Bronchial epithelial cell (primary cell): ENCODE data around the gene ENTR1. TPM values are rescaled to one million over a fixed set of nuclear protein-coding genes. Genes with fewer than 3 reads are reported as not detected.

ENCODE experiments used
- DNase-seq: peaks from one replicate; pipeline ENCODE4 v3.0.0-alpha.2; 2010; ENCODE audit warnings: low read depth
- FAIRE-seq: peaks from 2 replicates; lab custom pipeline; 2011; peaks lifted over from hg19 to GRCh38; lab: Jason Lieb, UNC
- H3K27me3 ChIP-seq: 2 replicates; pipeline ENCODE4 v1.5.1; 2011; ENCODE audit warnings: low read length; ENCODE audit not compliant: control insufficient read depth, insufficient read depth
- H3K36me3 ChIP-seq: 2 replicates; pipeline ENCODE4 v1.5.1; 2011; ENCODE audit warnings: low read length; ENCODE audit not compliant: control insufficient read depth, insufficient read depth
- H3K4me3 ChIP-seq: 2 replicates; pipeline ENCODE4 v1.5.1; 2011; ENCODE audit warnings: mild to moderate bottlenecking, low read depth, low read length, control low read depth
- total RNA-seq: library from RNA; depleted of rRNA; stranded (reverse); fragments of >200 nt; gene quantifications from 2 replicates; pipeline ENCODE4 v1.2.1, GENCODE V29; 2014
- TF ChIP-seq, protein P1 (sequence below): IDR thresholded peaks from 2 replicates; pipeline ENCODE4 v1.5.1; 2011; ENCODE audit warnings: mild to moderate bottlenecking, moderate library complexity, low read length, control low read depth, inconsistent platforms; ENCODE audit not compliant: insufficient read depth, severe bottlenecking

The ENTR1 gene
- total RNA-seq, 1 donor from 2014 or later, result 89.0 TPM

DNA sequence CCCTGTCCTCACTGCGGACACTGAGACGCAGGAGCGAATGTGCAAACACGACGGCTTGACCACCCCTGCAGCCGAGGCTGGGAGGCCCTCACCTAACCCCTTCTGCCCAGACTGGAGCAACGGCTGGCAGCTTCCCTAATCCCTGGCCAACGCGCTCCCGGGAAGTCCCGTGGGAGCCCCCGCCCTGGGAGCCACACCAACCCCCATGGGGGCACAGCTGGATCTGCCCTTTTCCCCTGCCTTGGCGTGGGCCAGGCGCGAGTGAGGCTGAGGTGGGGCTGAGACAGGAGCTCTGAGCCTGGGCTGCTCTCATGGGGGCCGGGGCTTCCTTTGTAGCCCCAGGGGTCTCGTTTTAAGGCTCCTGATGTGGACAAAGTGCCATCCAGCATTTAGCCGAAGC is 42.2 kb downstream of the ENTR1 start:
- Histone ChIP-seq H3K4me3 (no peak overlapping the region), H3K36me3 (no peaks in the 10 kb centered on the region), H3K27me3 (no peaks in the 10 kb centered on the region)
- no peak for FAIRE-seq
- no peak for DNase-seq
- TF ChIP-seq, protein P1, sequence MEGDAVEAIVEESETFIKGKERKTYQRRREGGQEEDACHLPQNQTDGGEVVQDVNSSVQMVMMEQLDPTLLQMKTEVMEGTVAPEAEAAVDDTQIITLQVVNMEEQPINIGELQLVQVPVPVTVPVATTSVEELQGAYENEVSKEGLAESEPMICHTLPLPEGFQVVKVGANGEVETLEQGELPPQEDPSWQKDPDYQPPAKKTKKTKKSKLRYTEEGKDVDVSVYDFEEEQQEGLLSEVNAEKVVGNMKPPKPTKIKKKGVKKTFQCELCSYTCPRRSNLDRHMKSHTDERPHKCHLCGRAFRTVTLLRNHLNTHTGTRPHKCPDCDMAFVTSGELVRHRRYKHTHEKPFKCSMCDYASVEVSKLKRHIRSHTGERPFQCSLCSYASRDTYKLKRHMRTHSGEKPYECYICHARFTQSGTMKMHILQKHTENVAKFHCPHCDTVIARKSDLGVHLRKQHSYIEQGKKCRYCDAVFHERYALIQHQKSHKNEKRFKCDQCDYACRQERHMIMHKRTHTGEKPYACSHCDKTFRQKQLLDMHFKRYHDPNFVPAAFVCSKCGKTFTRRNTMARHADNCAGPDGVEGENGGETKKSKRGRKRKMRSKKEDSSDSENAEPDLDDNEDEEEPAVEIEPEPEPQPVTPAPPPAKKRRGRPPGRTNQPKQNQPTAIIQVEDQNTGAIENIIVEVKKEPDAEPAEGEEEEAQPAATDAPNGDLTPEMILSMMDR, result no peak

DNA sequence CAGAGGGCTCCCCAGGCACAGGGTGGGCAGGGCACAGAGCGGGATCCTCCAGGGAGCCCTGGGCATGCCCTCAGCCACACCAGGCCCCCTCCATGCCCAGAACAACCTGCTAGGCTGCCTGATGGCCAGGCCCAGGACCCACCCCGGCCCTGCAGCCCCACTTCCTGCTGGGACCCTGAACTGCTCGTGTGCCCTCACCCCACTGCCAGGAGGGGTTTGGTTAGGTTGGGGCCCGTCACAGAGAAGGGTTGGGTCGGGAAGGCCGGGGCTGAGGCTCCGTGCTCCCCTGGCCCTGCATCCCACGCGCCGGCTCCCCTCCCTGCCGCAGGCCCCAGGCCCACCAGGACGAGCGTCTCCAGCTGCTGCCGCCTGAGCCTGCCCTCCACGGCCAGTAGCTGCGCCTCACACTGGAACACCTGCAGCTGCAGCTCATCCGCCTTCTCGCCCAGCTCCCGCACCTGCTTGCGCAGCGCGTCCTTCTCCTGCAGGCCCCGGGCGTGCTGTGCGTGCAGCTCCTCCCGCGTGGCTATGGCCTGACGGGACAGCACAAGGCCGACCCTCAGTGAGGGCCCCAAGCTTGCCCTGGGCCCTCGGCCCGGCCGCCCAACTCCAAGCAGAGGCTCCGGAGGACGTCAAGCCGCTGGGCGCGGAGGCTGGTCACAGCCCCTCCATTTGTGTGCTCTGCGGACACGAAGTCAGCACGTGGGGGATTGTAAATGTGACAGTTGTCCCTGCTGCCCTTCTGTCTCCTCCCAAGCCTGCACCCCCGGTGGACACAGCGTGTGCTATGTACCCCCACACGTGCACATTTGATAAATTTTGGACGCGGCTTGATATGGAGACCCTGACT is 42.9 kb downstream of the ENTR1 start:
- TF ChIP-seq, protein P1, result no peak
- no peaks in the 10 kb centered on the region for H3K27me3 ChIP-seq
- FAIRE-seq, result no peak

DNA sequence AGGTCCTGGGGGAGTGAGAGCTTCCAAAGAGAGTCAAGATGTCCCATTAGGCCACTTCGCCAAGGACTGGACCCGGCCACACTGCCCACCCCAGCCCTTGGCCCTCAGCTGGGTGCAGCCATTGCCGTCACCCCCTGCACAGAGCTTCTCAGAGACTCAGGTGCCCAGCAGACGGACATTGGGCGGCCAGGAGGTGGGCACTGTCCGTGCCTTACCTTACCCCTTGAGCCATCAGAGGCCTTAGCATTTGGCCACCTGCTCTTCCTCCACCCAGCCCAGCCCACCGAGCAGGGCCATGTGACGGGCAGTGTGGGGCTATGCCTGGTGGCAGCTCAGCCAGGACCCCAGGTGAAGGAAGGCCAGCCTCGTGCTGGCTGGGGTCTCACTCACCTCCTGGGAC is 43.6 kb downstream of the ENTR1 start:
- no peak overlapping the region for H3K4me3 ChIP-seq
- TF ChIP-seq, protein P1, result no peak
- DNase-seq (no peak), FAIRE-seq (no peak)
- no peaks in the 10 kb centered on the region for H3K27me3 ChIP-seq
- no peaks in the 10 kb centered on the region for H3K36me3 ChIP-seq

More for the DNA sequence above, 42.9 kb downstream of the ENTR1 start:
- H3K36me3 ChIP-seq, result no peaks in the 10 kb centered on the region
- H3K4me3 ChIP-seq, result no peak overlapping the region
- DNase-seq, result no peak

DNA sequence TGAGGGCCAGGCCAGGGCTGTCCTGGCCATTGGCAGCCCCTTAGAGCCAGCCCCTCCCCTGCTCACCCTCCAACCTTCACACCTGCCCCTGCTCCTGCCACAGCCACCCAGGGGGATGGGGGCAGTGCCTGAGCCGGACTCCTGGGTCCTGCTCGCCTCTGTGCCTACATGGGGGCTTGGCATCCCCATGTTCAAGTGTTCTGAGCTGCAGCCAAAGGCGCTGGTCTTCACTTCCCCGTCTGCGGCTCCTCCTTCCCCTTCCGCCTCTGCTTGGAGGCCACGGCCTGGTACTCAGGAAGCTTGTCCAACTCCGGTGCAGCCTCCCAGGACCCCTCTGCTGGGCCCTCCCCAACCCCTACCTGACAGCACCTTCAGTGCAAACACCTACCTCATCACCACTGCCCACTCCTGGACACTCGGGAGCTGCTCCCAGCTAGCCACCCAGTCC is 44.6 kb downstream of the ENTR1 start:
- H3K4me3 ChIP-seq, result no peak overlapping the region
- FAIRE-seq (no peak), DNase-seq (no peak)
- TF ChIP-seq, protein P1, result no peak
- H3K36me3 ChIP-seq, result peaks cover 3% of the 10 kb centered on the region
- H3K27me3 ChIP-seq, result no peaks in the 10 kb centered on the region

DNA sequence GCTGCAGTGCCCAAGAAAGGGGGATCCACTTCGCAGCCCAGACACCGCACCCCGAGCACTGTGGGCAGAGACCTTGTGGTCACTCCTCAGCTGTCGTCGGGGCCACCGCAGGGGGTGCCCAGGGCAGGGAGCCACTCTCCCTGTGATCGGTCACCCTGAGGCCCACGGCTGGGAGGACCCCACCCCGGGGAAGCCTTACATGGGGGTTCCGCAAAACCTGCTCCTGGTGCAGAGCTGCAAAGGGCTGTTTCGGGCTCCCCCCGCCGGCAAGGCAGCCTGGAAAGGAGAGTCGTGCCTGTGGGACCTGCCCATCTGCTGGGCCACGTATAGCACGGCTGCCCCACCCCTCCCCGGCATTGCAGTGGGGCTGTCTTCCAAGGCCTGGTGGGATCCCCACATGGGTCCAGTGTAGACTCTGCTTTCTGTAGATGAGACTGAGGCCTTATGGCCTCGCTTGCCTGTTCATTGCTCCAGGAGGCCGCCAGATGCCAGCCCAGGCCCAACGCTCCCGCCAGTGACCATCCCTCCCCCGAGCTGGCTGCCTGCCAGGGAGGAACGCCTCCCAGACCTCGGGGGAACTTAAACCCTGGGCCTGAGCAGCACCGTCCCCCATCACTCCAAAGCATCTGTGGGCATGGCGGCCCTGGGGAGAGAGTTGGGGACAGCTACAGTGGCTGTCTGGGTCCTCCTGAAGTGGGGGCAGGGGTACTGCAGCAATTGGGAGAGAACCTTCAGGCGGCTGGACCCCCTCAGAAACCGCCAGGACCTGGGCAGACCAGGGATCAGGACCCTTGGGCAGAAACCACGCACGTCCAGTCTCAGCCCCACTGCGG is 45.3 kb downstream of the ENTR1 start:
- DNase-seq, result no peak
- H3K36me3 ChIP-seq, result peaks cover 3% of the 10 kb centered on the region
- no peak overlapping the region for H3K4me3 ChIP-seq
- no peak for FAIRE-seq
- TF ChIP-seq, protein P1, result no peak
- no peaks in the 10 kb centered on the region for H3K27me3 ChIP-seq
